Kidney tubule cell (primary cell): ENCODE results near the gene IFNG-AS1.

Experiments
- DNase-seq: peaks from one replicate; pipeline ENCODE4 v3.0.0-alpha.2; 2018; ENCODE audit warnings: low spot score

Gene IFNG-AS1

GRCh38 chr12:68037616-68038255 is 48.5 kb downstream of the IFNG-AS1 start:
- DNase-seq: no peak

- DNase-seq: no peak
Observed at GRCh38 chr12:68038650-68039049, 49.4 kb downstream of the IFNG-AS1 start.

GRCh38 chr12:68040450-68041075 is 51.3 kb downstream of the IFNG-AS1 start:
- peak; percentile 80 for DNase-seq

- peak; percentile 28 for DNase-seq
Observed at GRCh38 chr12:68042212-68042699, 53.0 kb downstream of the IFNG-AS1 start.

- DNase-seq: peak; percentile 81
Observed at GRCh38 chr12:68043435-68043834, 54.2 kb downstream of the IFNG-AS1 start.

- DNase-seq: no peak
Observed at GRCh38 chr12:68048648-68049297, 59.5 kb downstream of the IFNG-AS1 start.

- no peak for DNase-seq
Observed at GRCh38 chr12:68056300-68056699, 67.1 kb downstream of the IFNG-AS1 start.

GRCh38 chr12:68063900-68064590 is 74.8 kb downstream of the IFNG-AS1 start:
- DNase-seq: no peak

- DNase-seq: no peak
Observed at GRCh38 chr12:68065163-68065562, 75.9 kb downstream of the IFNG-AS1 start.

GRCh38 chr12:68065687-68066086 is 76.4 kb downstream of the IFNG-AS1 start:
- no peak for DNase-seq

GRCh38 chr12:68067762-68068376 is 78.6 kb downstream of the IFNG-AS1 start:
- DNase-seq: peak; percentile 4

GRCh38 chr12:68069275-68069674 is 80.0 kb downstream of the IFNG-AS1 start:
- DNase-seq: no peak
